ENCODE results near the gene MRPL42.

MRPL42 gene

DNA sequence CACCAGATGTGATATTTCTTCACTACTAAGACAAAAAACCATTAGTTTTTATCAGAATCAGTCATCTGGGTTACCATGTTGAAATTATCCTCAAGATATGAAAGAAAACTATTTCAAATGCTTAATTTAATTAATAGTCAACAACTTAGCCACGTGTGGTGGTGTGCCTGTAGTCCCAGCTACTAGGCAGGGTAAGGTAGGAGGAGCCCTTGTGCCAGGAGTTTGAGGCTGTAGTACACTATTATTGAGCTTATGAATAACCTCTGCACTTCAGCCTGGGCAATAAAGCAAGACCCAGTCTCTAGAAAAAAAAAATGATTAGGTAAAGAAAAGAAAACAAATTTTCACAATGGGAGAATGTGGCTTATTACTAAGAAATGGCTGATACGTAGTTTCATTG is 33.4 kb downstream of the MRPL42 start:
- no peak for DNase-seq

DNA sequence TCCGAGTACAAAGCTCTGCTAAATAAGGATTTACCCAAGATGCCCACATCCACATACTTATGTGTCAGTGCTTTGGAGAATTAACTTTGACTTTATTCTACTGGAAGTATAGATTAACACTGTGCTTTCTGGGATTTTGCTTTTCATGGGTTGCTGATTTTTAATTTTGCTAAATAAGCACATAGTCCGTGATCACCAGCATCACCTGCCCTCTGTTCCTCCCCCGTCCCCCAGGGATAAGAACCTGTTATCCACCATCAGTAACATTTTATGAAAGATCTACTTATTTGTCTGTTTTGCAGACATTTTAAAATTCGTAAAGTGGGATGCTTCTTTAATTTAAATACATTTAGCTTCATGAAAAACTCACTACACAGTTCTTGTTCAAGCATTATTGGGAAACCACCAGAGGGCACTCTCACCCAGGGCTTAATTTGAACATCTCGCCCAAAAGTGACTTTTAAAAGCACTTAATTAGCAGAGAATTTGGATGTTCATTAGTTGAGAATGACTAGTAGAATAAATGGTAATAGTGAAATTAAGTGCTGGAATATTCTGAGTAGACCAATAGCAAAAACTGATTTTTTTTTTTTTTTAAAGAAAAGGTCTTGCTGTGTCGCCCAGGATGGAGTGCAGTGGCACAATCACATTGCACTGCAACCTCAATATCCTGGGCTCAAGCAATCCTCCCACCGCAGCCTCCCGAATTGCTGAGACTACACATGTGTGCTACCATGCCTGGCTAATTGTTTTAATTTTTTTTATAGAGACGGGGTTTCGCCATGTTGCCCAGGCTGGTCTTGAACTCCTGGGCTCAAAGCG is 35.7 kb downstream of the MRPL42 start:
- DNase-seq = peak; percentile 42

GRCh38 chr12:93507165-93507564 is 39.9 kb downstream of the MRPL42 start:
- DNase-seq = no peak

GRCh38 chr12:93509506-93509905 is 42.2 kb downstream of the MRPL42 start:
- DNase-seq = no peak

DNA sequence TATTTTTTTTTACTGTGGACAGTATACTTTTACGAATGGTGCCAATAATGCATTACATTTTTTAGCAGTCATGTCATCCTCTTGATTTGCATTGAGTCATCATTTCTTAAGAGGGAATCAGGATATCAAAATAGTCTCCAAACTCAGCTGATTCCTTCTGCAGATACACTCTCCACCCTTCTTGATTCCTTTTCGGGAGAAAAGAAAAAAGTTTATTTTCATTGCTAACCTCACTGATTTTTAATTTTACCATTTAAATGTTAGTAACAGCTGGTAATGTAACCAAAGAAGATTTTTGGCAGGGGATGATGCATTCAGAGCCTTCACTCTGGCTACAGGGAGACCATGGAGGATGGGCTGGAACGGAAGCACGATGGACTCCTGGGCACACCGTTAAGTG is 47.5 kb downstream of the MRPL42 start:
- no peak for DNase-seq

GRCh38 chr12:93518725-93519124 is 51.4 kb downstream of the MRPL42 start:
- no peak for DNase-seq

- no peak for DNase-seq
Measured at GRCh38 chr12:93519859-93520258, 52.5 kb downstream of the MRPL42 start.

DNA sequence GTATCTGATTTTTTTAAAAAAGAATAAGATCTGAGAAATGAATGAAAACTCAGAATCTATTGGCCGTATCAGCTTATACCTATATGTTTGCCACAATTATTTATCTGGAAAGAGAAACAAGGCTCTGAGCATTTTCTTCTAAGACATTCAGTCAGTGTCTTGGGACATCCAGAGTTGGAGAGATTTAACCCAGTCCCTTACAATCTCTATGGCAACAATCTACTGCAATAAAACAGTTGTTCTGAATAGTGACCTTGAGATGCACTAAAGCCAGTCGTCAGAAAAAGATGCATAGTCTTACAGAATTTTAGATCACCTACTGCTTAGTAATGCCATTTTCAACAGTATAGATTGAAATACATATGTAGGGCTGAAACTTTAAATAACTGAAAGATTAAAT is 53.1 kb downstream of the MRPL42 start:
- DNase-seq = no peak

GRCh38 chr12:93521225-93522080 is 54.1 kb downstream of the MRPL42 start:
- DNase-seq = no peak

GRCh38 chr12:93524386-93525133 is 57.2 kb downstream of the MRPL42 start:
- no peak for DNase-seq

DNA sequence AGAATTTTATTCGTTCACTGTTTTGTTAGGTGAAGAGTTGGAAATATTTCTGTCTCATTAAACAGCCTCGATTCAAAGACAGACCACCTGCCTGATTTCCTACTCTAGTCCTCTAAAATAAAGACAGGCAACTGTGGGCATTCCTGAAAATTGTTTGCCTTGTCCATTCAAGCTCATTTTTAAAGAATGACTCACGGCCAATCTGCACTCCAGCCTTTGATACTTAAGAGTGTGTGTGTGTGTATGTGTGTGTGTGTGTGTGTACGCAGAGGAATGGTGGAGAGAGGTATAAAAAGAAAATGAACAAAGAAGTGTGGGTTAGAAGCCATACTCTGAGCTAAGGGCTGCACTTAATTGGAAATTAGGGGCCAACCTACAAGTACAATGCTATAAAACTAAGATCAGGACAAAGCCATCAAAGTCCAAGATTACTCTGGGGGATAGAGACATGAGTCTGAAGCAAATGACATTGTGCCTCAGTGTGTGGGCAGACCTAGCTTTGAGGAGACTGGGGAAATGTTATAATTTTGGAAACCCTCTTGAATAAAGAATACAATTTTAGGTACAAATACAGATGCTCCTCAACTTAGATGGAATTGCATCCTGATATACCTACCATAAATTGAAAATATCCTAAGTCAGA is 59.6 kb downstream of the MRPL42 start:
- no peak for DNase-seq

- DNase-seq = no peak
Measured at GRCh38 chr12:93530358-93530757, 63.0 kb downstream of the MRPL42 start.

- DNase-seq = no peak
Measured at GRCh38 chr12:93533310-93533709, 66.0 kb downstream of the MRPL42 start.

DNA sequence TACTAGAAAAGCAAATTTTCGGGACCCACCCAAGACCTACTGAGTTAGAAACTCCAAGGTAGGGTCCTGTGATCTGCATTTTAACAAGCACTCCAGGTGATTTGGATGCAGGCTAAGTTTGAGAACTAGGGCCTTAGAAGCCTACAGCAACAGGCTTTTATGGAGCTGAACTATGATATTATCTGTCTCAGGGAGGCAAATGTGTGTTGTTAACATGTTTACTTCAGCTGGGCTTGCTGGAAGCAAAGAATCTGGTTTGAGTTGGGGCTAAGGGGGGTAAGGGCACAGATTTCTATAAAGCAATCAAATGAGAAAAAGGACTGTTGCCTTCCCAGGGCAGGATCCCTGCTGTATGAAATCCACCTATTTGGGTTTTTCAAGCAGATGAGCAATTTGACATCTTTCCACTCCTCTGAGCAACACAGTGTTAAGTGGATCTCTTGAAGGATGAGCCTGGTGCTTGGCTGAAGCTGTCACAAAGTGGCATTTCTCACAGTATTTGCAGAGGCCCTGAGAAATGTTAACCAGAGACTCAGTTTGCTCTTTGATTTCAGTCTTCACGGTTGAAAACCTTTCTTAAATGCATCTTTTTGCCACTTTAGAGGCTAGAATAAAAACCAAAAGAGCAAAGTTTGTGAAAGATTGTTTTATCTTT is 68.9 kb downstream of the MRPL42 start:
- no peak for DNase-seq

DNA sequence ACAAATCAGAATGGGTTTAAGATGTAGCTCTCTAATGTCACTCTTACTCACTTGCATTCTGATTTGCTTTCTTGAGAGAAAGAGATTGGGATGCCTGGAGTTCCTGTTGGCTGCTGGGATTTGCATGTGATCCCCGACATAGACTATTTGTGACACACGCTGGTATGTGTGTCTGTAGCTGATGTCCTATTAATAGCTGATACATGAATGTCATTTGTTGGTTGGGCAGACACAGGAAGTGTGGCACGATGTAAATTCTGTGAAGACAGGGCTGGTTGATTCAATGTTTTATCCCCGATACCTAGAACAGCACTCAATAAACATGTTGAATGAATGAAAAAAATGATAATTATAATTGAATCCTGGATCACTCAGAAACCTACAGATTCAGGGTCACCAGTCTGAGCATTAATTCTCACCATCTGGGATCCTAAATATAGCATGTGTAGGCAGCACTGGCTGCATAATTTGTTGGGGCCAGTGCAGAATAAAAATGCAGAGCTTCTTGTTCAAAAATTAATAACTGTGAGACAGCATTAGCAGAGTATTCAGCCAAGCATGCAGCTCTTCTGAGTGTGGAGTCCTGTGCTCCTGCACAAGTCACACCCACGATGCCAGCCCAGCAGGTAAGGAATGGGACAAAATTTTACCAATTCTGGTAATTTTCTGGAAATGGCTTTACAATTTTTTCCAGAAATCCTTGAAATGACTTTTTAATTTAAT is 69.6 kb downstream of the MRPL42 start:
- DNase-seq = no peak

DNA sequence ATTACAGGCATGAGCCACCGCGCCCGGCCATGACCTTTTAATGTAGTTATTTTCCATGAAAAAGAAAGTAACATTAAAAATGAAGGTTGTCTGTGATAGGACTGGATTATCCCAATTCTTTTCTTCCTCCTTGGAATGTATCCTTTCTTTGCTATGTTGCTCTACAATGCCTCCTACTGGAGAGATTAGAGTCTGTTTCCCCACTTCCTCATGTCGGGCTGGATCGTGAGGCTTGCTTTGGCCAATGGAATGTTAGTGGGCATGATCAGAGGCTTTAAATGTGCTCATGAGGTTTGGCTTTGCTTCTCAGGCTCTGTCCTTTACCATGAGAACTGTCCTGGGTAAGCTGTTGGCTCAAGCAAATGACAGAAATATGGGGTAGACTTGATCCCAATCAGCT is 70.5 kb downstream of the MRPL42 start:
- no peak for DNase-seq

DNA sequence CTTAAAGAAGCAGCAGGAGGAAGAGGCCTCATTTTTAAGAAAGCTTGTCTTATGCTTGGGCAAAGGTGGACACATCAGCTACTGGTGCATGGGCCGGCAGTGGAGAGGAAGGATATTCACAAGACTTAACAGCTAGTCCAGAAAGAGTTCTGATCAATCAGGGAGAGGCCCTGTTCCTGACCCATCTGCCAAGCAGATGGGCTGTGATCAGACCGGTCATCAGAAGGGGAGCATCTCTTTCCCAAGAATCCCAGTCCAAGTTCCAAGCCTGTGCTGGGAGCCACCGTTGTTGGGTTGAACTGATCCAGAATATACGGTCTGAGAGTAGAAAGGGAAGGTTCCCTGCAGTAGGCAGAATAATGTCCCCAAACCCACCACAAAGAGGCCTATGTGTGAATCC is 72.5 kb downstream of the MRPL42 start:
- DNase-seq = no peak

DNA sequence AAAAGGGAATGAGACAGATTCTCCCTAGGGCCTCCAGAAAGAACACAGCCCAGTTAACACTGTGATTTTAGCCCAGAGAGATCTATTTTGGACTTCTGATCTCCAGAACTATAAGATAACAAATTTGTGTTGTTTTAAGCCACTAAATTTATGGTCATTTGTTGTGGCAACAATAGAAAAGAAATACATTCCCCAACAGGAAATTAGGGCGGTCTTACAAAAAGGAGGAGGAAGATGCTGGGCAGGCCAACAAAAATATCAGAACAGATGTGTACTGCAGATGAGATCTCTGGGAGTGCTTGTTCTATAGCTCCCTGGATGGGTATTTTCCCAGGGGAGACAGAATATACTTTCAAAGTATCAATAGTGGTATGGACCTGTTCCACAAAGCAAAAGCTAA is 73.2 kb downstream of the MRPL42 start:
- no peak for DNase-seq

DNA sequence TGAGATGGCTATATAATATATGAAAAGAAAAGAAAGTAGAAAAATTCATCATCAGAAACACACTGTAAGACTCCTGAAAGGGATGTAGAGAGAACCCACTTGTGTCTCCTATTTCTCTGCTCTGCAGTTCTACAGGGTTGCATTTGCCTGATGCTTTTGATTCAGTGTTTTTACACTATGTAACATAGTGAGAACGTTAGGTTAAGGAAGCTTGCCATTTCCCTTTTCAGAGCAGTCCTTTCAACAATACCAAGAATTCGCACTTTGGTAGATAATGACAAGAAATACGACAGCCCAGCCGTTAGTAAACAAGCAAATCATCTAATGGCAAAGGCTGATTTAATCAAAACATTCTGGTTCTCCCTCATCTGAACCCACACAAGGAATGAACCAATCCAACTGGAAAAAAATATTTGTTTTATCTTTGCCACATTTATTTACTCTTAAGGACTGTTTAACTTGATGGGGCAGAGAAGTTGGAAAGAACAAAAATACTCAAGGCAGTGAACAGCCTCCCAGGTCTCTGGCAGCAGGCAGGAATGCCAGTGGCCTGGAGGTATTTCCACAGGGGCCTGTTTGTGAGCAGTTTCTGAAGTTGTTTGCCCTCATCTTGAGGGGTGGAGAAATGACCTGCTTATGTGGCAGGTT is 74.4 kb downstream of the MRPL42 start:
- DNase-seq = no peak

GRCh38 chr12:93547778-93548177 is 80.5 kb downstream of the MRPL42 start:
- no peak for DNase-seq

- no peak for DNase-seq
Measured at GRCh38 chr12:93549174-93549573, 81.9 kb downstream of the MRPL42 start.

Measured in effector CD8-positive, alpha-beta T cell (primary cell).